ENCODE measurements around the gene MRTFB. TPM values are rescaled to one million over a fixed set of nuclear protein-coding genes. Genes with fewer than 3 reads are reported as not detected.

MRTFB gene
- polyA plus RNA-seq, 4 donors = 3.1 to 20.2 (median 9.4) TPM

- H3K36me3 ChIP-seq (ENCODE audit: control insufficient read depth in 3 of 3, insufficient read depth in 2 of 3, low read depth in 1 of 3, low read length in 3 of 3) = peaks cover 12 to 43% (median 32%) of the 10 kb centered on the region in 3 donors
- no peaks in the 10 kb centered on the region for H3K4me1 ChIP-seq (ENCODE audit: control insufficient read depth in 3 of 3, insufficient read depth in 2 of 3, low read depth in 1 of 3, low read length in 2 of 3)
- H3K27me3 ChIP-seq (ENCODE audit: control insufficient read depth in 3 of 3, insufficient read depth in 3 of 3, low read length in 3 of 3) = no peaks in the 10 kb centered on the region
- FAIRE-seq (no peak), DNase-seq (peak; percentile 44 to 59)
- H3K9me3 ChIP-seq (ENCODE audit: control insufficient read depth in 2 of 2, insufficient read depth in 1 of 2, low read depth in 1 of 2, low read length in 1 of 2) = no peaks in the 10 kb centered on the region
- whole genome bisulfite sequencing, 3 donors = 63 to 67% (median 64%) methylated on average over 7 of the region's 7 CpGs
- no peak overlapping the region for H3K4me3 ChIP-seq (ENCODE audit: low read depth in 1 of 3, low read length in 3 of 3)
- no peak overlapping the region for H3K27ac ChIP-seq (ENCODE audit: low read depth in 1 of 3, low read length in 2 of 3)
Observed at GRCh38 chr16:14249291-14250032, 178.3 kb downstream of the MRTFB start.

GRCh38 chr16:14251419-14251818, 180.3 kb downstream of the MRTFB start:
- Histone ChIP-seq H3K27me3 (ENCODE audit: control insufficient read depth in 3 of 3, insufficient read depth in 3 of 3, low read length in 3 of 3) (no peaks in the 10 kb centered on the region), H3K4me1 (ENCODE audit: control insufficient read depth in 3 of 3, insufficient read depth in 2 of 3, low read depth in 1 of 3, low read length in 2 of 3) (no peaks in the 10 kb centered on the region), H3K4me3 (ENCODE audit: low read depth in 1 of 3, low read length in 3 of 3) (no peak overlapping the region), H3K27ac (ENCODE audit: low read depth in 1 of 3, low read length in 2 of 3) (no peak overlapping the region), H3K36me3 (ENCODE audit: control insufficient read depth in 3 of 3, insufficient read depth in 2 of 3, low read depth in 1 of 3, low read length in 3 of 3) (peaks cover 9 to 46% (median 27%) of the 10 kb centered on the region in 3 donors), H3K9me3 (ENCODE audit: control insufficient read depth in 2 of 2, insufficient read depth in 1 of 2, low read depth in 1 of 2, low read length in 1 of 2) (no peaks in the 10 kb centered on the region)
- 92 to 95% (median 93%) methylated on average over 2 of the region's 2 CpGs for WGBS, 3 donors
- FAIRE-seq = no peak
- no peak for DNase-seq

- no peak overlapping the region for H3K27ac ChIP-seq (ENCODE audit: low read depth in 1 of 3, low read length in 2 of 3)
- H3K4me1 ChIP-seq (ENCODE audit: control insufficient read depth in 3 of 3, insufficient read depth in 2 of 3, low read depth in 1 of 3, low read length in 2 of 3) = no peaks in the 10 kb centered on the region
- H3K4me3 ChIP-seq (ENCODE audit: low read depth in 1 of 3, low read length in 3 of 3) = no peak overlapping the region
- FAIRE-seq (no peak), DNase-seq (no peak)
- peaks cover 10 to 34% (median 24%) of the 10 kb centered on the region in 3 donors for H3K36me3 ChIP-seq (ENCODE audit: control insufficient read depth in 3 of 3, insufficient read depth in 2 of 3, low read depth in 1 of 3, low read length in 3 of 3)
- no peaks in the 10 kb centered on the region for H3K9me3 ChIP-seq (ENCODE audit: control insufficient read depth in 2 of 2, insufficient read depth in 1 of 2, low read depth in 1 of 2, low read length in 1 of 2)
- H3K27me3 ChIP-seq (ENCODE audit: control insufficient read depth in 3 of 3, insufficient read depth in 3 of 3, low read length in 3 of 3) = no peaks in the 10 kb centered on the region
Observed at GRCh38 chr16:14252860-14253259, 181.7 kb downstream of the MRTFB start.

- no peak for FAIRE-seq
- 85 to 90% (median 88%) methylated on average over 5 of the region's 5 CpGs for WGBS, 3 donors
- DNase-seq = no peak
Observed at GRCh38 chr16:14263011-14263410, 191.9 kb downstream of the MRTFB start.

GRCh38 chr16:14263769-14264168, 192.7 kb downstream of the MRTFB start:
- peaks cover 18 to 31% (median 28%) of the 10 kb centered on the region in 3 donors for H3K36me3 ChIP-seq (ENCODE audit: control insufficient read depth in 3 of 3, insufficient read depth in 2 of 3, low read depth in 1 of 3, low read length in 3 of 3)
- H3K4me3 ChIP-seq (ENCODE audit: low read depth in 1 of 3, low read length in 3 of 3) = no peak overlapping the region
- DNase-seq = no peak
- no peaks in the 10 kb centered on the region for H3K9me3 ChIP-seq (ENCODE audit: control insufficient read depth in 2 of 2, insufficient read depth in 1 of 2, low read depth in 1 of 2, low read length in 1 of 2)
- no peaks in the 10 kb centered on the region for H3K4me1 ChIP-seq (ENCODE audit: control insufficient read depth in 3 of 3, insufficient read depth in 2 of 3, low read depth in 1 of 3, low read length in 2 of 3)
- no peaks in the 10 kb centered on the region for H3K27me3 ChIP-seq (ENCODE audit: control insufficient read depth in 3 of 3, insufficient read depth in 3 of 3, low read length in 3 of 3)
- no peak for FAIRE-seq
- H3K27ac ChIP-seq (ENCODE audit: low read depth in 1 of 3, low read length in 2 of 3) = no peak overlapping the region
- 96% methylated on average over 8 of the region's 8 CpGs for WGBS, 3 donors

More at GRCh38 chr16:14263011-14263410, 191.9 kb downstream of the MRTFB start:
- no peak overlapping the region for H3K4me3 ChIP-seq (ENCODE audit: low read depth in 1 of 3, low read length in 3 of 3)
- H3K27me3 ChIP-seq (ENCODE audit: control insufficient read depth in 3 of 3, insufficient read depth in 3 of 3, low read length in 3 of 3) = no peaks in the 10 kb centered on the region
- no peak overlapping the region for H3K27ac ChIP-seq (ENCODE audit: low read depth in 1 of 3, low read length in 2 of 3)
- H3K36me3 ChIP-seq (ENCODE audit: control insufficient read depth in 3 of 3, insufficient read depth in 2 of 3, low read depth in 1 of 3, low read length in 3 of 3) = peaks cover 20 to 34% (median 26%) of the 10 kb centered on the region in 3 donors
- H3K4me1 ChIP-seq (ENCODE audit: control insufficient read depth in 3 of 3, insufficient read depth in 2 of 3, low read depth in 1 of 3, low read length in 2 of 3) = no peaks in the 10 kb centered on the region
- H3K9me3 ChIP-seq (ENCODE audit: control insufficient read depth in 2 of 2, insufficient read depth in 1 of 2, low read depth in 1 of 2, low read length in 1 of 2) = no peaks in the 10 kb centered on the region

GRCh38 chr16:14264327-14264943, 193.3 kb downstream of the MRTFB start:
- no peaks in the 10 kb centered on the region for H3K27me3 ChIP-seq (ENCODE audit: control insufficient read depth in 3 of 3, insufficient read depth in 3 of 3, low read length in 3 of 3)
- no peaks in the 10 kb centered on the region for H3K4me1 ChIP-seq (ENCODE audit: control insufficient read depth in 3 of 3, insufficient read depth in 2 of 3, low read depth in 1 of 3, low read length in 2 of 3)
- FAIRE-seq (no peak), DNase-seq (no peak)
- no peak overlapping the region for H3K4me3 ChIP-seq (ENCODE audit: low read depth in 1 of 3, low read length in 3 of 3)
- peaks cover 18 to 31% (median 26%) of the 10 kb centered on the region in 3 donors for H3K36me3 ChIP-seq (ENCODE audit: control insufficient read depth in 3 of 3, insufficient read depth in 2 of 3, low read depth in 1 of 3, low read length in 3 of 3)
- no peak overlapping the region for H3K27ac ChIP-seq (ENCODE audit: low read depth in 1 of 3, low read length in 2 of 3)
- no peaks in the 10 kb centered on the region for H3K9me3 ChIP-seq (ENCODE audit: control insufficient read depth in 2 of 2, insufficient read depth in 1 of 2, low read depth in 1 of 2, low read length in 1 of 2)
- WGBS, 3 donors = 92 to 98% (median 96%) methylated on average over 3 of the region's 3 CpGs

GRCh38 chr16:14268073-14268472, 197.0 kb downstream of the MRTFB start:
- H3K4me1 ChIP-seq (ENCODE audit: control insufficient read depth in 3 of 3, insufficient read depth in 2 of 3, low read depth in 1 of 3, low read length in 2 of 3) = no peaks in the 10 kb centered on the region
- WGBS, 3 donors = 97 to 98% (median 98%) methylated on average over 7 of the region's 7 CpGs
- no peak for DNase-seq
- H3K4me3 ChIP-seq (ENCODE audit: low read depth in 1 of 3, low read length in 3 of 3) = no peak overlapping the region
- H3K36me3 ChIP-seq (ENCODE audit: control insufficient read depth in 3 of 3, insufficient read depth in 2 of 3, low read depth in 1 of 3, low read length in 3 of 3) = peaks cover 7 to 18% (median 11%) of the 10 kb centered on the region in 3 donors
- H3K9me3 ChIP-seq (ENCODE audit: control insufficient read depth in 2 of 2, insufficient read depth in 1 of 2, low read depth in 1 of 2, low read length in 1 of 2) = no peaks in the 10 kb centered on the region
- H3K27me3 ChIP-seq (ENCODE audit: control insufficient read depth in 3 of 3, insufficient read depth in 3 of 3, low read length in 3 of 3) = no peaks in the 10 kb centered on the region
- FAIRE-seq = no peak
- no peak overlapping the region for H3K27ac ChIP-seq (ENCODE audit: low read depth in 1 of 3, low read length in 2 of 3)

- no peaks in the 10 kb centered on the region for H3K36me3 ChIP-seq (ENCODE audit: control insufficient read depth in 3 of 3, insufficient read depth in 2 of 3, low read depth in 1 of 3, low read length in 3 of 3)
Observed at GRCh38 chr16:14275934-14276333, 204.8 kb downstream of the MRTFB start.

More at GRCh38 chr16:14275934-14276333, 204.8 kb downstream of the MRTFB start:
- Histone ChIP-seq H3K4me3 (ENCODE audit: low read depth in 1 of 3, low read length in 3 of 3) (no peak overlapping the region), H3K9me3 (ENCODE audit: control insufficient read depth in 2 of 2, insufficient read depth in 1 of 2, low read depth in 1 of 2, low read length in 1 of 2) (no peaks in the 10 kb centered on the region), H3K27ac (ENCODE audit: low read depth in 1 of 3, low read length in 2 of 3) (no peak overlapping the region), H3K27me3 (ENCODE audit: control insufficient read depth in 3 of 3, insufficient read depth in 3 of 3, low read length in 3 of 3) (no peaks in the 10 kb centered on the region), H3K4me1 (ENCODE audit: control insufficient read depth in 3 of 3, insufficient read depth in 2 of 3, low read depth in 1 of 3, low read length in 2 of 3) (no peaks in the 10 kb centered on the region)
- FAIRE-seq (no peak), DNase-seq (no peak)
- WGBS, 3 donors = 94 to 96% (median 96%) methylated on average over 3 of the region's 3 CpGs
